PFSK-1 (cell line): ENCODE measurements around the gene KCTD3. TPM values are rescaled to one million over a fixed set of nuclear protein-coding genes. Genes with fewer than 3 reads are reported as not detected.

ENCODE experiments used
- FOXP2 ChIP-seq: optimal IDR thresholded peaks from 2 replicates; pipeline ENCODE3; 2011; ENCODE audit warnings: borderline replicate concordance, control low read depth, inconsistent platforms; ENCODE audit not compliant: insufficient read depth; ENCODE audit errors: extremely low read length, extremely low read depth
- POLR2AphosphoS5 ChIP-seq: IDR thresholded peaks from 2 replicates; pipeline ENCODE4 v1.6.1; 2012; ENCODE audit warnings: low read depth, mild to moderate bottlenecking, control low read depth, low read length, moderate library complexity
- SIN3A ChIP-seq: IDR thresholded peaks from 2 replicates; pipeline ENCODE4 v1.6.1; 2012; ENCODE audit warnings: mild to moderate bottlenecking, low read length, moderate library complexity, borderline replicate concordance; ENCODE audit not compliant: insufficient read depth
- TAF1 ChIP-seq: IDR thresholded peaks from 2 replicates; pipeline ENCODE4 v1.6.1; 2012; ENCODE audit warnings: low read length, control low read depth, borderline replicate concordance; ENCODE audit not compliant: insufficient read depth
- polyA plus RNA-seq: library from polyadenylated mRNA; unstranded; fragments of >200 nt; gene quantifications from one replicate; pipeline ENCODE4 v1.2.1, GENCODE V29; 2012; ENCODE audit warnings: low read depth, missing spikeins; ENCODE audit not compliant: insufficient read length
- TF ChIP-seq, protein P1 (sequence below), 2 experiments: IDR thresholded peaks; 2 replicates each; pipeline versions ENCODE4 v1.6.1 to v1.8.0; 2011 to 2012; ENCODE audit warnings: low read depth in 2 of 2, low read length in 2 of 2, control low read depth in 1 of 2, inconsistent platforms in 1 of 2, mild to moderate bottlenecking in 1 of 2, moderate library complexity in 1 of 2; ENCODE audit not compliant: insufficient read depth in 1 of 2

KCTD3 gene
- 14.7 TPM for polyA plus RNA-seq

DNA sequence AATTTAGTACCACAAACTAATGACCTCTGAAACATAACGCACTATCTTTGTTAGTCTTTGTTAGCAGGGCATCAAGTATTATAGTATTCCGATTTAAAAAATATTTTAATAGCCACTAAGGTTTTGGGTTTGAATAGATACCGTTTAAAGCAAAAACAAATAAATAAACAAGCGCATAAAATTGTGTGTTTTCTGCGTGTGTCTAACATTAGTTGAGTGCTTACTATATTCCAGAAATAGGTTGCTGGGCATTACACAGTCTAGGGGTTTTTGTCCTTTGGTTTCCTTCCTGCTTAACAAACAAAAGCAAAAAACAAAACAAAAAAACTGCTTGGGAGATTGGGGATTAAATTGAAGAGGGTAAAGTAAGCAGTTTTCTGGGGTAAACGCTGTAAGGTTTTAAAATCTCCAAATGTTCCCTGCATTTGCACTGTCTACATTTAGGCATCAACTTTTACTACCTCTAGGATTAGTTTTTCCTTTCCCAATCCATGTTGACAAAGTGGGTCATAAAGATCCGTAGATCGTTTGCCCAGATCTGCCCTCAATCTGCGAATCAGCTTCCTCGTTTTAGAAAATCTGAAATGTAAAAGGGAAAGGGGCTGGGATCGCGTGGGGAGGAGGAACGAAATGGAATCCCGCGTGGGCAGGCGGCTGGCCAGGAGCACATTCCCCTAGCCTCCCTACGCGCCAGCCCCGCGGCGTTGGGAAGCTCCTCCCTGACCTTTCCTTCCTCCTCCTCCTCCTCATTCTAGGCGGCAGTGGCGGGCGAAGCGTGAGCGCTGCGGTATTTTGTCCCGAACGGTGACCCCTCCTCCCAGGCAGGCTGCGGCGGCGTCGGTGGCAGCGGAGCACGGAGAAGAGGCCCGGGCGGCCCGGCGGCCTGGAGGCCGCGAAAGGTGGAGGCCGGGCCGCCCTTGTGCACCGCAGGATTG is at the start of gene KCTD3:
TSS of gene KCTD3 (plus strand) at position 749 of the 935 bp plus-strand sequence. CDS start 382 bp downstream, outside the sequence.
- TF ChIP-seq POLR2AphosphoS5 = peak; percentile 85
- TF ChIP-seq, protein P1, sequence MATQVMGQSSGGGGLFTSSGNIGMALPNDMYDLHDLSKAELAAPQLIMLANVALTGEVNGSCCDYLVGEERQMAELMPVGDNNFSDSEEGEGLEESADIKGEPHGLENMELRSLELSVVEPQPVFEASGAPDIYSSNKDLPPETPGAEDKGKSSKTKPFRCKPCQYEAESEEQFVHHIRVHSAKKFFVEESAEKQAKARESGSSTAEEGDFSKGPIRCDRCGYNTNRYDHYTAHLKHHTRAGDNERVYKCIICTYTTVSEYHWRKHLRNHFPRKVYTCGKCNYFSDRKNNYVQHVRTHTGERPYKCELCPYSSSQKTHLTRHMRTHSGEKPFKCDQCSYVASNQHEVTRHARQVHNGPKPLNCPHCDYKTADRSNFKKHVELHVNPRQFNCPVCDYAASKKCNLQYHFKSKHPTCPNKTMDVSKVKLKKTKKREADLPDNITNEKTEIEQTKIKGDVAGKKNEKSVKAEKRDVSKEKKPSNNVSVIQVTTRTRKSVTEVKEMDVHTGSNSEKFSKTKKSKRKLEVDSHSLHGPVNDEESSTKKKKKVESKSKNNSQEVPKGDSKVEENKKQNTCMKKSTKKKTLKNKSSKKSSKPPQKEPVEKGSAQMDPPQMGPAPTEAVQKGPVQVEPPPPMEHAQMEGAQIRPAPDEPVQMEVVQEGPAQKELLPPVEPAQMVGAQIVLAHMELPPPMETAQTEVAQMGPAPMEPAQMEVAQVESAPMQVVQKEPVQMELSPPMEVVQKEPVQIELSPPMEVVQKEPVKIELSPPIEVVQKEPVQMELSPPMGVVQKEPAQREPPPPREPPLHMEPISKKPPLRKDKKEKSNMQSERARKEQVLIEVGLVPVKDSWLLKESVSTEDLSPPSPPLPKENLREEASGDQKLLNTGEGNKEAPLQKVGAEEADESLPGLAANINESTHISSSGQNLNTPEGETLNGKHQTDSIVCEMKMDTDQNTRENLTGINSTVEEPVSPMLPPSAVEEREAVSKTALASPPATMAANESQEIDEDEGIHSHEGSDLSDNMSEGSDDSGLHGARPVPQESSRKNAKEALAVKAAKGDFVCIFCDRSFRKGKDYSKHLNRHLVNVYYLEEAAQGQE (IDR thresholded peaks at IDR 0.05; ENCODE audit: insufficient read depth in 1 of 2, low read depth in 2 of 2, low read length in 2 of 2) = 0 out of 4 replicates have a peak, but pooled peaks of 1 of the 2 experiments have one; percentile 16
- TF ChIP-seq SIN3A = peak; percentile 50; the same call in 1 of the 2 replicates
- TF ChIP-seq FOXP2 = no peak
- peak; percentile 64; the same call in 1 of the 2 replicates for TF ChIP-seq TAF1

DNA sequence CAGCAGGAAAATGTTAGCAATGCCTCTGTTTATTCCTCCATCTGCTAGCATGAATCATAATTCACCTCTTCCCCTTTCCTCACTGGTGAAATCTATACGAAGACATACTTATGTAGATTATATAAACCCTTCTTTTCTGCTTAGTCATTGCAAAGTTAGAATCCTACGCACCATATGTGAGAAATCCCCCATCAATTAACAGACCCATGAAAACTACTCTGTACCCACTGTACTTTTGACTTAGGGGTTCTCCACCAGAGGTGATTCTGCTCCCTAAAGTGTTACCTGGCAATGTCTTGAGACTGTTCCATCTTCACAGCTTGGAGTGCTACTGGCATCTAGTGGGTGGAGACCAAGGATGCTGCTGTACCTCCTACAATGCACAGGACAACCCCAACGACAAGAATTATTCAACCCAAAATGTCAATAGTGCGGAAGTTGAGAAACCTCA is 49.6 kb upstream of the KCTD3 start:
- TF ChIP-seq TAF1 (no peak), SIN3A (no peak), POLR2AphosphoS5 (no peak)
- TF ChIP-seq, protein P1 (IDR thresholded peaks at IDR 0.05; ENCODE audit: insufficient read depth in 1 of 2, low read depth in 2 of 2, low read length in 2 of 2) = no peak

DNA sequence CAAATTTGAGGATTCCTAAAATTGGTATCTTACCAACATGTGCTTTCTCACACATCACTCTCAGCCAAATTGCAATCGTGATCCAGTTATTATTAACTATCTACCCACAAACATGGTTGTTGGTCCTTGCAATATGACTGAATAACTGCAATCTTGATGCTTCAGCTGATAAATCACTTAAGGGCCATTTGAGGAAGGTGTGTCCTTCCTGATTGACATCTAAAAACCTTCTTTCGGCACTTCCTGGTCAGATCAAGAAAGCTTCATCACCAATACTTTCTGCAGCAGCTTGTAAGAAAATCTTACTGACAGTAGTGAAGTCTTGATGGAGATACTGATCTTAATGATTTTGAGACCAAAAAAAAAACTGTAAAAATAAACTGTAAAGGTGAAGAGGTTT is 48.5 kb upstream of the KCTD3 start:
- TF ChIP-seq, protein P1 (IDR thresholded peaks at IDR 0.05; ENCODE audit: insufficient read depth in 1 of 2, low read depth in 2 of 2, low read length in 2 of 2) = no peak
- TF ChIP-seq POLR2AphosphoS5 (no peak), SIN3A (no peak), FOXP2 (no peak)

DNA sequence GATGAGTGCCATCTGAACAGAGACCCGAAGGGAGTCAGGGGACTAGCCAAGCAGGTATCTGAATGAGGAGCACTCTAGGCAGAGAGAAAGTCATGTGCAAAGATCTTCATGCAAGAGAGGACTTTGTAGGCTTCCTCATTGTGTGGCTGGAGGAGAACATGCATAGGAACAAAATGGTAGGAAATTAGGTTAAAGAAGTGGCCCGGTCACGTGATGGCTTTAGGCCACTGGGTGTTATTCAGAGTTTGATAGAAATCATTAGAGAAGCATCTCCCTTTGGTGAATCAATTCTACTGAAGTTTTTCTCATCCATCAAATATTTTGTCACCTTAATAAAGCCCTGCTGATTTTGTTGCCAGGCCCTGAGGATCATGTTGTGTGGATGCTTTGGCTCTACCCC is 45.8 kb upstream of the KCTD3 start:
- TF ChIP-seq SIN3A (no peak), TAF1 (no peak), FOXP2 (no peak), POLR2AphosphoS5 (no peak)
- TF ChIP-seq, protein P1 (IDR thresholded peaks at IDR 0.05; ENCODE audit: insufficient read depth in 1 of 2, low read depth in 2 of 2, low read length in 2 of 2) = no peak
